GM18520 (cell line): ENCODE measurements around the gene SLC6A4.
"Not testable (repeated sequence)": the region's sequence is repeated elsewhere in the genome, so short reads cannot be mapped to it uniquely, and the experiment has no call there.

Experiments
- ATAC-seq: cut with Tn5 transposase; IDR thresholded peaks from one replicate; pipeline ENCODE4 v1.9.1; 2021; ENCODE audit not compliant: unreplicated experiment

The SLC6A4 gene

DNA sequence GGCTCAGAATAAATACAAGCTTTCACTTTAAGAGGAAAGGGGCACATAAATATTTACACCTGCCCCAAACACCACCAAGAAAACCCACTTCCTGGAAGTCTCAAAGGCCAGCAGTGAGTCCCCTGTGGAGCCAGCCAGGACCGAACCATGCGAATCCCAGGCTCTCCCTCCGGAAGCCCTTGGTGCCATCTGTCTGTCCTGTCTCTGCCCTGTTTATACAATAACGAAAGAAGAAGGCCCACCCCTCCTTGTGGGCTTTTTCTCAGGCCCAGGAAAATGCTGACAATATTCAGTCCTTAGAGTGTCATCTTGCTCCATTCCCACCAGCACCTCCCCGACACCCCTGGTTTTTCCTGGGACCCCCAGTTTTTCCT is 3.6 kb upstream of the SLC6A4 start:
- ATAC-seq, result no peak

DNA sequence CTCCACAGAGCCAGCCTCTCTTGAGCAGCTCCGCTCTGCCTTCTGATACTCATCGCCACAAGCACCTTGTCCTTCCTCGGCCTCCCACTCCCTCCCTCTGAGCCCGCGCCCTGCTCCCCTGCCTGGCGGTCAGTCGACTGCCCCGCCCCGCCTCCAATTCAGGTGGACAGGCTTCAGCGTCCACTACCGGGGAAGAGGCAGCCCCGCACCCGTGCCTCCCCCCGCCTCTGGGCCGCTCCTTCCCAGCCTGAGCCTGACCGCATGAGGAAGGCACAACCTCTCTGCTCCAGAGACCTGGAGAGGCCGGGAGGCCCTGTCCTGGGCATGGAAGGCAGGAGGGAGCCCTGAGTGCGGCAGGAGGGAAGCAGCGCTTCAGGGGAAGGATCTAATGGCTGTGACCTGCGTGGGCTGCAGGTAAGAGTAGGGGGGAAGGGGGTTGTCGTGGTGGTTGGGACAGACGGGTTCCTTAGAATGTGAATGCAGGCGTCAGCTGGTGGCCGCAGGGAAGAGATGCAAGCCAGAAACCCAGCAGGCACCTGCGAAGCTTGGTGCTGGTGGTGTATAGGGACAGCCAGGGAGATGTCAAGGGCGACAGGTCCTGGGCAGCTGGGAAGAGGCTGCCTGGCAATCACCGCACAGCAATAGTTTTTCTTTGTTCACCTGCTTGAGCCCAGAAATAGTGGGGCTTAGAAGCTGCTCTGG is 3.0 kb upstream of the SLC6A4 start:
- no peak for ATAC-seq

DNA sequence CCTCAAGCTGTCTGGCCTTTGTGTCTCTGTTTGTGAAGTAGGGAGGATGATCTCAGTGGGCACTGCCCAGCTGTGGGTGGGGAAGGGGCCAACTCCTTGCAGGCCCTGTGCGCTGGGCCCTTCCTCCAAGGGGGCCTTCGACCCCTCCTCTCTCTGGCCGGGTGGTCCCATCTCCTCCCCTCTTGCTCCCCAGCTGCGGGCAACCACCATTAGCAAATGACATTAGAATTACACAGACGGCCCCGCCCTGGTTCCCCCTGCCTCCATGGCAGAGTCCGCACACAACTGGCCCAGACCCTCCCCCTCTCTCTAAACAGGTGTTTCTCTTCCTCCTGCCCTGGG is 2.5 kb upstream of the SLC6A4 start:
- ATAC-seq, result no peak

DNA sequence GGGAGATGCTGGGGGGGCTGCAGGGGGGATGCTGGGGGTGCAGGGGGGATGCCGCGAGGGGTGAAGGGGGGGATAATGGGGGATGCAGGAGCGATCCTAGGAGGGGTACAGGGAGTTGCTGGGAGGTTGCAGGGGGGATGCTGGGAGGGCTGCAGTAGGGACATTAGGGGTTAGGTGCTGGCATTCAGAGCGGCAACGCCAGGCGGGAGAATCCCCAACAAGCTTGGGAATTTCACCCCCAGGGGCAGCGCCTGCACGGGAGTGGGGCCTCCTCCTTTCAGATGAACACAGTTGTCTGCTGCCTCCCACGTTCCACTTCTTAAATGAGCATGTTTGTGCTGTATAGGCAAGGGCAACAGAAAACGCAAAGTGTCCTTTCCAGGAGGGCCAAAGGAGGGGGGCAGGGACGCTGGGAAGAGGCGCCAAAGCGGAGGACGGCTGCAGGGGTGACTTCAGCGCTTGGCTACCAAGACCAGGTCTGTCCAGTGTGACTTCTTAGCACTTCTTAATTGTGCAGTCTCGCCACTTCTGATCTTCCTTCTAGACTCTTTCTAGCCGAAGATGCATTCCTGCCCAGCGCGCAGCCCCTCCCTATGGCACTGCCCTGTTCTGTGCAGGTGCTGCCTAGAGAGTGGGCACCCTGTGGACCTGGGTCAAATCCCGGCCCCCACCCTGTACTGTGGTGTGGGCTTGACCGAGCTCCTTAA is 2.0 kb upstream of the SLC6A4 start:
- ATAC-seq, result no peak

DNA sequence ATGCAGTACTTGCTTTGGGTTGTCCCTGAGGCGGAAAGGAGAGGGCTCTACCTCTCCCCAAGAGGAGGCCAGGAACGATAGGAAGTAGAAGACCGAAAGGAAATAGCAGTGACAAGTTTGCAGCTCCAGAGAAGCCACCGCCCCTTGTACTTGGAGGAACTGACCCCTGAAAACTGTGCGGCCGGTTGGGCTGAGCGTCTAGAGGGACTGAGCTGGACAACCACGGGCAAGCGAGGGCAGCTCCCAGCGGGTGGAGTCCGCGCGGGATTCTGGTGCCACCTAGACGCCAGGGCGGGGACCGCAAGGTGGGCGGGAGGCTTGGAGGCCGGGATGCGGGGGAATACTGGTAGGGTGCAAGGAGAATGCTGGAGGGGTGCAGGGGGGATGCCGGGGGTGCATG is 1.3 kb upstream of the SLC6A4 start:
- ATAC-seq, result no peak

DNA sequence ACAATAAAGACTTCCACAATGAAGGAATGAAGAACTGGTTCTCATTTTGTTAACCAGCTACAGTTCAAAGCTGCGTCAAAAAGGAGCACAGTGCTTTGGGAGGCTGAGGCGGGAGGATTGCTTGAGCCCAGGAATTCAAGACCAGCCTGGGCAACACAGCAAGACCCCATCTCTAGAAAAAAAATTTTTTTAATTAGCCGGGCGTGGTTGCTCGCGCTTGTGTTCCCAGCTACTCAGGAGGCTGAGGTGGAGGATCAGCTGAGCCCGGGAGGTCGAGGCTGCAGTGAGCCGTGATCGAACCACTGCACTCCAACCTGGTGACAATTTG is 764 bp upstream of the SLC6A4 start:
- ATAC-seq, result no peak

DNA sequence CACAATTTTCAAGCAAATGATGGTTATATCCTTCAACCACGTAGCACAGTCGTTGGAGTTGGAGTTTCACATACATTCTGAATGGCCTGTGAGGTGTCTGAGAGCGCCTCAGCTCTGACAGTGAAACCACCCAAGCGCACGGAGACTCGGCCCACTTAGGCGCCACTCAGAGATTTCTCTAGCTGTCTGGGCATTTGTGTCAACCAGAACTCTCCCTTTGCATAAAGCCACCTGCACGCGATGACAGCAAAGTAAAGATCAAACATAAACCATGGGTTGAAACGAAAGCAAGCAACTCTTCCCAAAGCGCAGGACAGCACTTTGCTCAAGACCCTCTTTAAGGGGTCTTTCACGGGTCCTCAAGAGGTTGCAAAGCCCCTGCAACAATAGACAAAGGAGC is 533 bp downstream of the SLC6A4 start:
- ATAC-seq, result no peak

DNA sequence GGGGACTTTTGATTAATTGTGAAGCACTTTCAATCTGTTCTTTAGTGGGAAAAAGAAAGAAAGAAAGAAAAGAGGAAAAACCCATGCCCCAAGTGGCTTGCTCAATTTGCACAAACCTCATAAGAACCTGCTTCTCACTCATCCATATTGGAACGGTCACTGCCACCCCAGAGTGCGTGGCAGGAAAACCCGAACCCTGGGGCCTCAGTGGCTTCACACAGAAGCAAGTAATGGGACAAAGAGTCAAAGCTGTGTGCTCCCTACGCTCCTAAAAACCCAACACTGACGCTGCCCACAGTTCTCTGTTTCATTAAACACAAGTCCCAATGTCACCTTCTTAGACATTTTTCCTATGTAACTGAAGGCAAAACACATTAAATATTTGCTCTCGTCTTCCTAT is 1.2 kb downstream of the SLC6A4 start:
- no peak for ATAC-seq

DNA sequence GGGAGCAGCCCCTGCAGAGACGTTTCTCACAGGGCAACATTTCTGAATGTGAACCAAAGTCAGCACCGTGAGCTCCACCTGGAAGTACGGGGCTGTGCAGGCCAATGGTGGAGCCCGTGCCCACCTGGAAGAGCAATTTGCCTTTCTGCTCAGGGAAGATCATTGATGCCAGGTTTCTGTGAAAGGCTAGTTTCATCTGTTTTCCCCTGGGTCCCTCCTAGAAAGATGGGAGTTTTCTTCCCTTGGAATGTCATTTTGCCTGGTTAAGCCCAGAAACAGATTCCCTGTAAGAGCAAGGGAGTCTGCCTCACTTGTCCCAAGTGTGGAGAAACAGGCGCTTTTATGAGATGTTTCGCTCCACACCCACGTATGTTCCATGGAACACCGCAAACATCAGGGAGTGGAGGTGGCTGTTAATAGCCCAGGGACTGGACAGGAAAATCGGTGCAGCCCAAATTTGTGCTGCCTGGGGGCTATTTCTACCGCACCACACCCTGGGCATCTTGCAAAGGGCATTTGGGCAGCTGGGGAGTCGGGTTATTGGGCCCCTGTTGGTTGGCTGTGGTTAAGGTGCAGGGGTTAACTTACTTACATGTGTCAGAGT is 2.6 kb downstream of the SLC6A4 start:
- ATAC-seq, result no peak

DNA sequence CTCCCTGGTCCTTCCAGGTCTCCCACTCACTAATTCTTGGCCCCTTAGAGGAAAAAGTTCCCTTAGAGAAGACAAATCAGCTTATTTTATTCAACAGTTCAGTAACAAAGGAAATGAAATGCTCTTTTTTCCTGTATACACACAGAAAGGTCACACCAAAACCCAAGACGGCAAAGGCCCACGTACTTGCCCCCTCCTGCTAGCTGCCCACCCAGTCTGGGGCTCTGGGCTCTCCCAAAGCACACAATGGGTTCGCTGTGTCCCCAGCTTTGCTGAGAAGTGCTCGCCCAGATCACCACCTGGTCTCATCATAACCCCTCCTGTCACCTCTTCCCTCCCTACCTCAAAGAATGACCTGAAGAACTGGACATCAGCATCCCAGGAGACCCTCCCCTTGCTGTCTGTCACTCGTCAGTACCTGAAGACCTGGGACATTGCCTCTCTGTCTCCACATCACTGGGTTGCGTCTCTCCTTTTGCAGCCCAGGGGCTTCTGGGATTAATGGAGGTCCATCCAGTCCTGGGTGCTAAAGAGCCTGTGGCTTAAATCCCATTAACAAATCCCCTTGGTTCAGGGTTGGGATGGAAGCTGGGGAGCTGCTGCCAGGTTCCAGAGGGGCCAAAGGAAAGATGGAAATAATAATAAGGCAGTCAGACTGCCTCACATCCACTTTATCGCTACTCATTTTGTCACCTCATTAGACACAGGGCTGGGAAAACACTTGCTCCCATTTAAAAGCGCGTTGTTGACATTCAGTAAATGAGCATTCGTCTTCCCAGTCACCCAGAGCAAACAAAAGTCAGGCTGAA is 3.3 kb downstream of the SLC6A4 start:
- no peak for ATAC-seq

DNA sequence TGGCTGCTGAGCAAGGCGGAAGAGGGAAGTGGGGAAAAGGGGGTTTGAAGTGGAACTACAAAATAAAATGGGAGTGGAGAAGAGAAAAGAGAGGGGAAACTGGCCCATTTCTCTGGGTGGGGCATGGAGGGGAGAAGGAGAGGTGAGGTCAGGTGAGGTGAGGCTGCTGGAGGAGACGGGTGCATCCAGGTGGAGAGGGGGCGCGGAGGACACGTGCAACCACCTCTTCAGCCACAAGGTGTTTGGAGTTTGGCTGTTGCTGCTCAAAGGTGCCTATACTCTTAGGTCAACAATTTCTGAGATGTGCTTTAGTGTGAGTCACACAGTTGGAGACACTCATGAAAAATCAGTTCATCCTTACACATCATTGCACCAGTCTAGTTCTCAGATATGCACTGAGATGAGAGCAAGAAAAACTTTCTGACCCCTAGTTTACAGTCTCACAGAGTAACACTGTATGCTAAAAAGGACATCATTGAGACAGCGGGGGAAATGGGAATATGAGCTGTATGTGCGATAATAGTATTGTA is 4.8 kb downstream of the SLC6A4 start:
- ATAC-seq, result no peak

DNA sequence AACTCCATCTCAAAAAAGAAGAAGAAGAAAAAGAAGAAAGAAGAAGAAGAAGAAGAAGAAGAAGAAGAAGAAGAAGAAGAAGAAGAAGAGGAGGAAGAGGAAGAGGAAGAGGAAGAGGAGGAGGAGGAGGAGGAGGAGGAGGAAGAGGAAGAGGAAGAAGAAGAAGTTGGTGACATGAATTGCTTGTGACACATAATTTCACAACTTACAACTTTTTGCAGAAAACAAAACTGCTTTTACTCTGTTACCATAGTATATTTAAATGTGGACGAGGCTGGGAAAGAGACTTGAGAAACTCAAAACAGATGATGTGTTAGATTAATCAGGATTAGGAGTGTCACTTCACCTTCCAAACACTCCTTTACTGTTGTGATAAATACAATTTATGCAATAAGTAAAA is 5.5 kb downstream of the SLC6A4 start:
- ATAC-seq, result not testable (repeated sequence)

DNA sequence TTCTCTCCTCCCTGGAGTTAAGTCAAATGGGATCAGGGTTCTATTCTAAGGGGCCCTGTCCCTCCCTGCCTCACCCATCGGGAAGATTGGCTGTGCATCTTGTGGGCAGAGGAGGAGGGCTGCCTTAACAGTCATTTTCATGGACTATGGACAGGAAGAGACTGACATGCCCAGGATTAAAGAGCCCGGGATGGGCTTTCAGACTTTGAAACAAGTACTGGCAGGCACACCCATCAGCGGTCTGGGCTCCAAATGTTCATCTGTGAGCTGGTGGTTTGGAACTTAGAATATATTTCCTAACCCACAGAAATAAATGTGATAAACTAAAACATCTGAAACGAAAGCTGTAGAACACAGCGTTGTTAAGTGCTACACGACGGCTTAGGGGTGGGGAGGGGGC is 6.5 kb downstream of the SLC6A4 start:
- ATAC-seq, result no peak

DNA sequence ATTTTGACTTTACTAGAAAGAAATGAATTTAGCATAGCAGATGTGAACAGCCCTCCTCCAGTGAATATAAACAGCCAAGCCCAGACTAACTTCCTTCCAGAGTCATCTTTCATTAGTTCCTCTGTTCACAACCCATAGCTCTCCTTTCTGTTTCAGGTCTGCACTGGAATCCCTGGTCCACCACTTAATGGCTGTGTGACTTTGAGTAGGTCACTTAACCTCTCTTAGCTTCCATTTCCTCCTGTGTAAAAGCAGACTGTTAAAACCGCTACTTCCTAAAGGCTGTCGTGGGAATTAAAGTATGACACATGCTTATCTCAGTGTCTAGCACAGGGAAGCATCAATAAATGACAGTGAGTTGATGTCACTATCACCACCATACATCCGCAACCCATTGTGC is 7.5 kb downstream of the SLC6A4 start:
- no peak for ATAC-seq

DNA sequence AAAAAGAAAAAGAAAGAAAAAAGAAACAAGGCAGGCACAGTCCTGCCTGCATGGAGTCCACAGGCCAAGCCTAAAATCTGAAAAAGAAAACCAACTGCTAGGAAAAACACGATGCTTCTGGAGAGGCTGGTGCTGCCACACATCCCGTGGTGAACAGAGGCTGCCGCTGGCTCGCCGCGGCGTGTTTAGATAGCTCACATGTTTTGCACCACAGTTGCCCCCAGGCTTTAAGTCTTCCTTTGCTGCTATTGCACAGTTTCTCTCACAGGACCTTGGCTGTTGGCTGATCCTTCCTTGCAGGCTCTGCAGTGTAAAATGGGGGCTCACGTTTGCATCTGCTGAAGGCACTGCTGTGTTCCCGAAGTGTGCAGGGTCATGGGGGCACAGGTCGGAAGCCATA is 8.6 kb downstream of the SLC6A4 start:
- no peak for ATAC-seq

DNA sequence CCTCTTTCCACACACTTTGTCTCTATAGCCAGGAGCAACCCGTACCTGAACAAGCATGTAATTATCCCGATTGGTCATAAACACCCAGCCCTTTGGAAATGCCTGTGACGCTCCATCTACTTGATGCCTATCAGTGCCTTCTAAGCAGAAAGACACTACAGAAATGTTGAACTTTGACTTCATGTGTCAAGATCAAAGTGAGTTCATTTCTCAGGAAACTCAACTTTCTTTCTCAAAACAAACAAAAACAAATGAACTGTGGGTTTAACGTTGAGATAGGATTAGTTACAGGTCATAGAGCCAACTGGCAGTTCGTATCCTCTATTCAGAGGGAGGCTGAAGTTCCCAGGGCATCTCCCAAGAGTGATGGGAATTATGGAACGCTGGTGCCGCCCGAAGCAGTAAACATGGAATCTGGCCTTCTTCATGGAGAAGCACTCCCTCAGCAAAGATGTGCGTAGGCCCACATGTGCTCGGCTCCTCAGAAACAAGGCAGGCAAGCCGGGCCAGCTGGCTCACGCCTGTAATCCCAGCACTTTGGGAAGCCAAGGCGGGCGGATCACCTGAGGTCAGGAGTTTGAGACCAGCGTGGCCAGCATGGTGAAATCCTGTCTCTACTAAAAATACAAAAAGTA is 9.5 kb downstream of the SLC6A4 start:
- no peak for ATAC-seq

DNA sequence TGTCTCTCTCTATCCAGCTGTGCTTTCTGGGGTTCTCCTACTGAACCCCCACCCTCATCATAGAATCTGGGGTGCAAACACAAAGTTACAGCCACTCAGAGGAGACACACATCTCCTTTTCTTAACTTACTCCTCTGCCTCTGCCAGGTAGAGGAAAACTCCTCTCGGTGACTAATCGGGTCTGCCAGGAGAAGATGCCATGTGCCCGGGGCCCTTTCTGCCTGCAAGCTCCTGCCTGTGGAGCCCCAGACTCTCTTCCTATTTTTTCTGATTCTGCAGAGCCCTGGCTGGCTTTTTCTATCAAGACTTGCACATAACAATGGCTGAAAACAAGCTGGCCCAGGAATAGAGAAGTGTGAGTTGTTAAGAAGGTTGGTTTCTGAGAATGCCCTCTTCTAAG is 10.4 kb downstream of the SLC6A4 start:
- ATAC-seq, result no peak

DNA sequence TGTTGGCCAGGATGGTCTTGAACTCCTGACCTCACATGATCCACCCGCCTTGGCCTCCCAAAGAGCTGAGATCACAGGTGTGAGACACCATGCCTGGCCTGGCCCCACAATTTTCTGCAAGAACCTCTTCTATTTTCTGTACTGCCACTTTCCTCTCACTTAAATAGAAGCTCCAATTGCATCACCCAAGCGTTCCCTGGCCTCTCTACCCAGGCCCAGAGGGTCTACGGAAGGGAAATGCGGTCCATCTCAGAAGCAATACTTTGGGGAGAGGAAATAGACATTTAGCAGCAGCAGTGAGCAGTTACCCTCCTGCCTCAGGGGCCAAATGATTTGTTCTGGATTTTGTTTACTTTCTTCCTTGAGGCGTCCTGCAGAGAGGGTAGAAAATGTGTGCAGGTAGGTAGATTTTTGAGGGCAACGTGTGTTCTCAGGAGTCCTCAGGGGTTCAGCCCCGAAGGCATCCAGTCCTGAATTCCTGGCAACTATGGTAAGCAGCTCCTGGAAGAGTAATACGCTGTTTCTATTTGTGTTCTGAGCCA is 11.0 kb downstream of the SLC6A4 start:
- ATAC-seq, result no peak

DNA sequence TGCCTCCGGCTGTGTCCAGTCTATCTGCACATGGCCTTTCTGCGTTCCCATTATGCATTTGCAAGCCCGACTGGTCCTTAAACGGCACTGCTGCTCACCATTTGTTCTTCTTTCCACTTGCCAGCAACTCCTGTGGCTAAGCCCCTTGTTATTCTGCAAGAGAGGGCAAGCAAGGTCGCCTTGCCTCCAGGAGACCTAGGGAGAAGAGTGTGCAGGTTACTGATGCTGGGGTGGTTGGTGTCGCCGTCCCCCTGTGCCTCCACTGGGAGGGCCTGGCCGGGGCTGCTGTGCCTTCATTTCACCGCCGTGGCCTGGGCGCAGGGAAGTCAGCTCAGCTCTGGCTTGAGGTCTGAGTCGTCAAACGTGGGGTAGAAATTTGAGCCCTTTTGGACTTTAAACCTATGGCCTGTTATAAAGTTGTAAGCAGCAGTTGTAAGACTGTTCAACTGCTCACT is 12.7 kb downstream of the SLC6A4 start:
- ATAC-seq, result no peak

DNA sequence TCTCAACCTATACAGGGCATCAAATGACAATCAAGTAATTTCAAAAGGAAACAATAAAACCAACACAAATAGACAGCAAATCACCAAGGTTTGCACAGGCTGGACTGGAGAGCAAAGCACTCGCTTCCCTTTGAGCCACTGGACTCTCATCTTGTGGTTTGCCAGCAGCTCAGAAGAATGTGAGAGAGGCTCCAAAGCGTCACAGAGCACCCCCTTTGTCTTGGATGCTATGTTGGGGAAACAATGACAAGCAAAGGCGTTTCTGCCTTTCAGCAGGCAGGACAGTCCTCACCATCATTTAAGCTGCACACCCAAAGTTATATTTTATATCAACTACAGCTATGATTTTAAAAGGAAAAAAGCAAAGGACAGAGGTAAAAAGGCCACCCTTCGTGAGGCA is 13.2 kb downstream of the SLC6A4 start:
- no peak for ATAC-seq

DNA sequence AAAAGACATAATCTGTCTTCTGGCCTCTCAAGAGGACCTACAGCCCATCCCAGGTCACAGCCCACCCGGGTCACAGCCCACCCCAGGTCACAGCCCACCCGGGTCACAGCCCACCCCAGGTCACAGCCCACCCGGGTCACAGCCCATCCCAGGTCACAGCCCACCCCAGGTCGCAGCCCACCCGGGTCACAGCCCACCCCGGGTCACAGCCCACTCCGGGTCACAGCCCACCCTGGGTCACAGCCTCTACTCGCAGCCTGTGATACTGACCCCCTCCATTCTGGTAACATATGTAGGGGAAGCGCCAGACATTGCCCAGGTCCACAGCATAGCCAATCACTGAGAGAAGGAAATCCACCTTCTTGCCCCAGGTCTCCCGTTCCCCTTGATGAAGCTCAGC is 14.2 kb downstream of the SLC6A4 start:
- no peak for ATAC-seq
